ENCODE data around the gene CTNNA1. TPM values are rescaled to one million over a fixed set of nuclear protein-coding genes. Genes with fewer than 3 reads are reported as not detected.
A peak's percentile ranks its signal among the peaks of the same experiment; 100 is the strongest.

The CTNNA1 gene
- total and polyA plus RNA-seq, 9 of the 15 experiments (the other 6 are each of a cell fraction or from before 2014, with no cell fraction given): 29.6 to 117 (median 89.1) TPM

DNA sequence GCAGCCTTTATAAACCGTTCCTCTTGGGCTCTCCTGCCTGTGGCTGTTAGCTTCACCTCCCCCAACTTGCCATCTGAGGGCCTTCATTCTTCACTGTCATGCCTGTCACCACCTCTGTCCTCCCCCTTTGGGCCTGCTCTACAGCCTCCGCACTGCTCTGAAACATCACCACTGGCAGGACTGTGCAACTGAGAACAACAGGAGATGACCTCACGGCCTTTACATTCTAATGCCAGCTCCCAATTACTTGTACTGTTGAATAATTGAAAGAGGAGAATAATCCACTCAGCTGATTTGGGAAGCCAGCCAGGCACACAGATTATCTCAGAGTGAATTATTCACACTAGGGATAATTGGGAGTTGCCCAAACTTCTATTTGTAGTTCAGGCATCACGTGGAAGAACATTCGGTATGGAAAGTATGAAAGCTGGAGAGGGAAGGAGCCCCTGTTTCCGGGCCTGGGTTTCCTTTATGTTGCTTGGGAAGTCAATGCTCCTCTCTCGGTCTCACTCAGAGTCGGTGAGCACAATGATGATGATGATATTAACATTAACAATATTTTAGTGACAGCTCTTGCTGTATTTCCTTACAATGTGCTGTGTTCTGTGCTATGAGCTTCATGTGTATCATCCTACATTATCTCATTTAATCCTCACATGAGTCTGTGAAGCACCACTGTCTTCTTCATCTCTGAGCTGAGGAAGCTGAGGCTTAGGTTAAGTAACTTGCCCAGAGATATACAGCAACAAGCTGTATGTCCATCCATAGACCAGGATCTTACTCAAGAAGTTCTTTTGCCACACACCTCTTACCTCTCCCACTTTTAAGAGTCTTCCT is 221.2 kb downstream of the CTNNA1 start (continued):
- 0 out of 2 replicates have a peak, but pooled peaks have one; percentile 7 for TF ChIP-seq FOXJ2 (tag; IDR thresholded peaks at IDR 0.05)
- no peak for TF ChIP-seq MXI1 (IDR thresholded peaks at IDR 0.05; ENCODE audit: low read depth, low read length)
- no peak for TF ChIP-seq TAF15 (IDR thresholded peaks at IDR 0.05; ENCODE audit: low read depth, low read length)
- no peak for TF ChIP-seq HDGF (IDR thresholded peaks at IDR 0.05)
- TF ChIP-seq, protein P1, sequence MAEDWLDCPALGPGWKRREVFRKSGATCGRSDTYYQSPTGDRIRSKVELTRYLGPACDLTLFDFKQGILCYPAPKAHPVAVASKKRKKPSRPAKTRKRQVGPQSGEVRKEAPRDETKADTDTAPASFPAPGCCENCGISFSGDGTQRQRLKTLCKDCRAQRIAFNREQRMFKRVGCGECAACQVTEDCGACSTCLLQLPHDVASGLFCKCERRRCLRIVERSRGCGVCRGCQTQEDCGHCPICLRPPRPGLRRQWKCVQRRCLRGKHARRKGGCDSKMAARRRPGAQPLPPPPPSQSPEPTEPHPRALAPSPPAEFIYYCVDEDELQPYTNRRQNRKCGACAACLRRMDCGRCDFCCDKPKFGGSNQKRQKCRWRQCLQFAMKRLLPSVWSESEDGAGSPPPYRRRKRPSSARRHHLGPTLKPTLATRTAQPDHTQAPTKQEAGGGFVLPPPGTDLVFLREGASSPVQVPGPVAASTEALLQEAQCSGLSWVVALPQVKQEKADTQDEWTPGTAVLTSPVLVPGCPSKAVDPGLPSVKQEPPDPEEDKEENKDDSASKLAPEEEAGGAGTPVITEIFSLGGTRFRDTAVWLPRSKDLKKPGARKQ (CRISPR knock-in tag; IDR thresholded peaks at IDR 0.05): no peak
- no peak for TF ChIP-seq TRIM28 (IDR thresholded peaks at IDR 0.05)
- TF ChIP-seq, protein P2, sequence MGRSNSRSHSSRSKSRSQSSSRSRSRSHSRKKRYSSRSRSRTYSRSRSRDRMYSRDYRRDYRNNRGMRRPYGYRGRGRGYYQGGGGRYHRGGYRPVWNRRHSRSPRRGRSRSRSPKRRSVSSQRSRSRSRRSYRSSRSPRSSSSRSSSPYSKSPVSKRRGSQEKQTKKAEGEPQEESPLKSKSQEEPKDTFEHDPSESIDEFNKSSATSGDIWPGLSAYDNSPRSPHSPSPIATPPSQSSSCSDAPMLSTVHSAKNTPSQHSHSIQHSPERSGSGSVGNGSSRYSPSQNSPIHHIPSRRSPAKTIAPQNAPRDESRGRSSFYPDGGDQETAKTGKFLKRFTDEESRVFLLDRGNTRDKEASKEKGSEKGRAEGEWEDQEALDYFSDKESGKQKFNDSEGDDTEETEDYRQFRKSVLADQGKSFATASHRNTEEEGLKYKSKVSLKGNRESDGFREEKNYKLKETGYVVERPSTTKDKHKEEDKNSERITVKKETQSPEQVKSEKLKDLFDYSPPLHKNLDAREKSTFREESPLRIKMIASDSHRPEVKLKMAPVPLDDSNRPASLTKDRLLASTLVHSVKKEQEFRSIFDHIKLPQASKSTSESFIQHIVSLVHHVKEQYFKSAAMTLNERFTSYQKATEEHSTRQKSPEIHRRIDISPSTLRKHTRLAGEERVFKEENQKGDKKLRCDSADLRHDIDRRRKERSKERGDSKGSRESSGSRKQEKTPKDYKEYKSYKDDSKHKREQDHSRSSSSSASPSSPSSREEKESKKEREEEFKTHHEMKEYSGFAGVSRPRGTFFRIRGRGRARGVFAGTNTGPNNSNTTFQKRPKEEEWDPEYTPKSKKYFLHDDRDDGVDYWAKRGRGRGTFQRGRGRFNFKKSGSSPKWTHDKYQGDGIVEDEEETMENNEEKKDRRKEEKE (IDR thresholded peaks at IDR 0.05; ENCODE audit: borderline replicate concordance in 1 of 2, control insufficient read depth in 1 of 2, low read depth in 2 of 2, low read length in 1 of 2): no peak
- TF ChIP-seq NUFIP1 (IDR thresholded peaks at IDR 0.05; ENCODE audit: partially characterized antibody): no peak
- no peak for TF ChIP-seq SIX5 (IDR thresholded peaks at IDR 0.05; ENCODE audit: borderline replicate concordance in 1 of 2, insufficient read depth in 1 of 2, low read depth in 1 of 2, low read length in 2 of 2)
- TF ChIP-seq MTA3 (IDR thresholded peaks at IDR 0.05; ENCODE audit: borderline replicate concordance): no peak
- TF ChIP-seq PRMT5 (CRISPR knock-in tag; IDR thresholded peaks at IDR 0.05): no peak
- TF ChIP-seq SAFB2 (IDR thresholded peaks at IDR 0.05; ENCODE audit: borderline replicate concordance, low read depth, low read length, severe bottlenecking): no peak
- TF ChIP-seq FOXK2 (conservative IDR thresholded peaks at IDR 0.05 in 1 of 2, IDR thresholded peaks at IDR 0.05 in 1 of 2; ENCODE audit: low read depth in 2 of 2): no peak
- TF ChIP-seq RBM39 (optimal IDR thresholded peaks at IDR 0.05; ENCODE audit: low read depth, low read length): no peak
- no peak for TF ChIP-seq HEY1 (CRISPR knock-in tag; IDR thresholded peaks at IDR 0.05; ENCODE audit: borderline replicate concordance)
- peak; percentile 47; the same call in 1 of the 2 replicates for TF ChIP-seq CBFA2T3 (IDR thresholded peaks at IDR 0.05)
- TF ChIP-seq, protein P3, sequence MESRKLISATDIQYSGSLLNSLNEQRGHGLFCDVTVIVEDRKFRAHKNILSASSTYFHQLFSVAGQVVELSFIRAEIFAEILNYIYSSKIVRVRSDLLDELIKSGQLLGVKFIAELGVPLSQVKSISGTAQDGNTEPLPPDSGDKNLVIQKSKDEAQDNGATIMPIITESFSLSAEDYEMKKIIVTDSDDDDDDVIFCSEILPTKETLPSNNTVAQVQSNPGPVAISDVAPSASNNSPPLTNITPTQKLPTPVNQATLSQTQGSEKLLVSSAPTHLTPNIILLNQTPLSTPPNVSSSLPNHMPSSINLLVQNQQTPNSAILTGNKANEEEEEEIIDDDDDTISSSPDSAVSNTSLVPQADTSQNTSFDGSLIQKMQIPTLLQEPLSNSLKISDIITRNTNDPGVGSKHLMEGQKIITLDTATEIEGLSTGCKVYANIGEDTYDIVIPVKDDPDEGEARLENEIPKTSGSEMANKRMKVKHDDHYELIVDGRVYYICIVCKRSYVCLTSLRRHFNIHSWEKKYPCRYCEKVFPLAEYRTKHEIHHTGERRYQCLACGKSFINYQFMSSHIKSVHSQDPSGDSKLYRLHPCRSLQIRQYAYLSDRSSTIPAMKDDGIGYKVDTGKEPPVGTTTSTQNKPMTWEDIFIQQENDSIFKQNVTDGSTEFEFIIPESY (CRISPR knock-in tag; IDR thresholded peaks at IDR 0.05): no peak

Measured in K562 (cell line).